Upper lobe of left lung (tissue), 6 donors: ENCODE results near the gene PILRA. TPM values are rescaled to one million over a fixed set of nuclear protein-coding genes. Genes with fewer than 3 reads are reported as not detected.
A peak's percentile ranks its signal among the peaks of the same experiment; 100 is the strongest.

Source experiments
- ATAC-seq, 2 donors: fragments of 200-7000 bp; cut with Tn5 transposase; one replicate each; pipeline ENCODE4 v1.9.1; 2022; ENCODE audit warnings: mild to moderate bottlenecking in 2 of 2, moderate library complexity in 2 of 2; ENCODE audit not compliant: low FRiP score in 2 of 2
- DNase-seq, 2 donors: peaks; one replicate each; pipeline ENCODE4 v3.0.0-alpha.2; 2019 to 2020
- H3K27ac ChIP-seq, 4 donors: fragments of 200-600 bp; sonication (generic); one replicate each; pipeline ENCODE4 v1.5.1; 2016 to 2019
- H3K27me3 ChIP-seq, 4 donors: fragments of 200-600 bp; sonication (generic); one replicate each; pipeline ENCODE4 v1.5.1; 2017 to 2019
- H3K36me3 ChIP-seq, 4 donors: fragments of 200-600 bp; sonication (generic); one replicate each; pipeline ENCODE4 v1.5.1; 2016 to 2019
- H3K4me1 ChIP-seq, 4 donors: fragments of 200-600 bp; sonication (generic); one replicate each; pipeline ENCODE4 v1.5.1; 2018 to 2019
- H3K4me3 ChIP-seq, 4 donors: fragments of 200-600 bp; sonication (generic); one replicate each; pipeline ENCODE4 v1.5.1; 2017 to 2019; ENCODE audit warnings: mild to moderate bottlenecking in 2 of 4, moderate library complexity in 1 of 4
- H3K9me3 ChIP-seq, 4 donors: fragments of 200-600 bp; sonication (generic); one replicate each; pipeline ENCODE4 v1.5.1; 2018 to 2019
- CTCF ChIP-seq, 6 experiments: fragments of 450-650 bp in 4 of 6; fragments of 200-600 bp in 2 of 6; sonication (generic) in 2 of 6; IDR thresholded peaks; one replicate each; pipeline ENCODE4 v1.5.1; 2016 to 2019; ENCODE audit warnings: antibody characterized with exemption in 6 of 6
- EP300 ChIP-seq, 4 donors: sonication (generic); formaldehyde crosslinking; IDR thresholded peaks; one replicate each; pipeline ENCODE4 v1.5.1; 2017; ENCODE audit warnings: antibody characterized with exemption in 4 of 4, control low read depth in 2 of 4
- POLR2A ChIP-seq, 4 donors: fragments of 450-650 bp; IDR thresholded peaks; one replicate each; pipeline ENCODE4 v1.5.1; 2016 to 2017; ENCODE audit warnings: antibody characterized with exemption in 4 of 4, mild to moderate bottlenecking in 2 of 4
- POLR2AphosphoS5 ChIP-seq, 2 donors: sonication (generic); formaldehyde crosslinking; IDR thresholded peaks; one replicate each; pipeline ENCODE4 v1.5.1; 2017; ENCODE audit warnings: antibody characterized with exemption in 2 of 2
- WGBS, 2 donors: methylation state at CpG; one replicate each; pipeline ENCODE4 v1.1.5; 2017 to 2018; 5-methylcytosine and 5-hydroxymethylcytosine counted together
- total RNA-seq, 6 donors: library from RNA; depleted of rRNA in 4 of 6; stranded (reverse); fragments of >200 nt in 4 of 6; gene quantifications; one replicate each; pipeline versions ENCODE4 v1.1.0 to v1.2.1, GENCODE V29; 2016 to 2021
- donor health status: DM: no; HTN: no; CAD: no; lungs with moderate emphysema.
- donor health status: DM: no; HTN: yes; CAD: no; lungs with severe emphysema.

The PILRA gene
- total RNA-seq, 6 donors from 2014 or later = 15.2 to 52.4 (median 24.2) TPM

- Histone ChIP-seq H3K4me1 (peaks cover 0 to 15% (median 9%) of the 10 kb centered on the region in 4 donors), H3K27ac (peak overlapping the region in 3 of 4 donors; percentile 38 to 79 (median 69)), H3K4me3 (no peak overlapping the region), H3K27me3 (no peaks in the 10 kb centered on the region), H3K36me3 (peaks cover 9 to 36% (median 11%) of the 10 kb centered on the region in 4 donors), H3K9me3 (no peaks in the 10 kb centered on the region)
- no peak for ATAC-seq
- no peak for DNase-seq
- WGBS, 2 donors = 80 to 83% methylated on average over 13 to 16 of the region's 16 CpGs
- no peak for TF ChIP-seq POLR2AphosphoS5 (IDR thresholded peaks at IDR 0.05)
- TF ChIP-seq CTCF (IDR thresholded peaks at IDR 0.05) = no peak
- TF ChIP-seq EP300 (IDR thresholded peaks at IDR 0.05) = no peak
- TF ChIP-seq POLR2A (IDR thresholded peaks at IDR 0.05) = no peak
These were observed 6.7 kb upstream of the PILRA start for GRCh38 chr7:100366411-100367250.

- Histone ChIP-seq H3K27ac (peak overlapping the region in 2 of 4 donors; percentile 69 to 79), H3K27me3 (no peaks in the 10 kb centered on the region), H3K9me3 (no peaks in the 10 kb centered on the region), H3K4me3 (no peak overlapping the region), H3K4me1 (peaks cover 3 to 18% (median 14%) of the 10 kb centered on the region in 4 donors), H3K36me3 (peaks cover 4 to 30% (median 6%) of the 10 kb centered on the region in 4 donors)
- WGBS, 2 donors = 92 to 96% methylated on average over 8 of the region's 8 CpGs
- TF ChIP-seq POLR2AphosphoS5 (IDR thresholded peaks at IDR 0.05) = no peak
- TF ChIP-seq POLR2A (IDR thresholded peaks at IDR 0.05) = no peak
- TF ChIP-seq CTCF (IDR thresholded peaks at IDR 0.05) = no peak
- TF ChIP-seq EP300 (IDR thresholded peaks at IDR 0.05) = no peak
- DNase-seq (no peak), ATAC-seq (no peak)
These were observed 6.1 kb upstream of the PILRA start for GRCh38 chr7:100367251-100367620.

GRCh38 chr7:100367676-100368613, 5.3 kb upstream of the PILRA start:
- DNase-seq = no peak
- H3K27ac ChIP-seq = peak overlapping the region; percentile 78 to 84 (median 82)
- H3K36me3 ChIP-seq = peaks cover 0 to 22% (median 0%) of the 10 kb centered on the region in 4 donors
- H3K9me3 ChIP-seq = no peaks in the 10 kb centered on the region
- TF ChIP-seq POLR2A (IDR thresholded peaks at IDR 0.05) (peak in 1 of 4 donors; percentile 39), EP300 (IDR thresholded peaks at IDR 0.05) (no peak)
- peaks cover 9 to 24% (median 20%) of the 10 kb centered on the region in 4 donors for H3K4me1 ChIP-seq
- no peaks in the 10 kb centered on the region for H3K27me3 ChIP-seq
- no peak overlapping the region for H3K4me3 ChIP-seq
- ATAC-seq = no peak
- 77 to 83% methylated on average over 10 to 12 of the region's 12 CpGs for WGBS, 2 donors

GRCh38 chr7:100369105-100369504, 4.2 kb upstream of the PILRA start:
- DNase-seq (peak in 1 of 2 donors; percentile 90), ATAC-seq (peak; percentile 85)
- TF ChIP-seq CTCF (IDR thresholded peaks at IDR 0.05) (no peak), EP300 (IDR thresholded peaks at IDR 0.05) (peak in 1 of 4 donors; percentile 51), POLR2AphosphoS5 (IDR thresholded peaks at IDR 0.05) (peak; percentile 63 to 70), POLR2A (IDR thresholded peaks at IDR 0.05) (peak in 2 of 4 donors; percentile 13 to 65)
- Histone ChIP-seq H3K27ac (peak overlapping the region; percentile 78 to 84 (median 82)), H3K27me3 (no peaks in the 10 kb centered on the region), H3K4me3 (no peak overlapping the region), H3K9me3 (no peaks in the 10 kb centered on the region), H3K4me1 (peaks cover 9 to 28% (median 20%) of the 10 kb centered on the region in 4 donors), H3K36me3 (peaks cover 0 to 15% (median 0%) of the 10 kb centered on the region in 4 donors)
- 54 to 69% methylated on average over 6 of the region's 6 CpGs for WGBS, 2 donors

- Histone ChIP-seq H3K9me3 (no peaks in the 10 kb centered on the region), H3K27ac (peak overlapping the region in 3 of 4 donors; percentile 78 to 84 (median 82)), H3K27me3 (no peaks in the 10 kb centered on the region), H3K4me3 (no peak overlapping the region), H3K4me1 (peaks cover 9 to 28% (median 22%) of the 10 kb centered on the region in 4 donors), H3K36me3 (peaks cover 0 to 8% (median 0%) of the 10 kb centered on the region in 4 donors)
- TF ChIP-seq EP300 (IDR thresholded peaks at IDR 0.05) (no peak), POLR2AphosphoS5 (IDR thresholded peaks at IDR 0.05) (no peak), CTCF (IDR thresholded peaks at IDR 0.05) (no peak), POLR2A (IDR thresholded peaks at IDR 0.05) (no peak)
- DNase-seq (no peak), ATAC-seq (no peak)
- WGBS, 2 donors = 29 to 53% methylated on average over 4 of the region's 4 CpGs
These were observed 3.0 kb upstream of the PILRA start for GRCh38 chr7:100370303-100370702.
